Activated naive CD4-positive, alpha-beta T cell treated with anti-CD3 and anti-CD28 coated beads, Interleukin-2, amount 50 U/mL, for 24 hours (primary cell): ENCODE data around the gene BRME1.

Source experiments
- H3K27ac Mint-ChIP-seq: one replicate; pipeline ENCODE4 v1.8.0; 2021; ENCODE audit warnings: mild to moderate bottlenecking, mixed read lengths
- H3K27me3 Mint-ChIP-seq: one replicate; pipeline ENCODE4 v1.8.0; 2021; ENCODE audit warnings: mixed read lengths
- H3K36me3 Mint-ChIP-seq: one replicate; pipeline ENCODE4 v1.8.0; 2021; ENCODE audit warnings: mixed read lengths
- H3K4me1 Mint-ChIP-seq: one replicate; pipeline ENCODE4 v1.8.0; 2021; ENCODE audit warnings: mixed read lengths
- H3K4me3 Mint-ChIP-seq: one replicate; pipeline ENCODE4 v1.8.0; 2021; ENCODE audit warnings: mild to moderate bottlenecking, mixed read lengths
- H3K9me3 Mint-ChIP-seq: one replicate; pipeline ENCODE4 v1.8.0; 2021; ENCODE audit warnings: mixed read lengths

Gene BRME1

GRCh38 chr19:13849991-13850909, 55.7 kb downstream of the BRME1 start:
- peak overlapping the region; percentile 72 for H3K4me3 Mint-ChIP-seq
- H3K36me3 Mint-ChIP-seq: no peaks in the 10 kb centered on the region
- H3K4me1 Mint-ChIP-seq: peaks cover 47% of the 10 kb centered on the region
- H3K27ac Mint-ChIP-seq: peak overlapping the region; percentile 90
- no peaks in the 10 kb centered on the region for H3K27me3 Mint-ChIP-seq
- no peaks in the 10 kb centered on the region for H3K9me3 Mint-ChIP-seq

DNA sequence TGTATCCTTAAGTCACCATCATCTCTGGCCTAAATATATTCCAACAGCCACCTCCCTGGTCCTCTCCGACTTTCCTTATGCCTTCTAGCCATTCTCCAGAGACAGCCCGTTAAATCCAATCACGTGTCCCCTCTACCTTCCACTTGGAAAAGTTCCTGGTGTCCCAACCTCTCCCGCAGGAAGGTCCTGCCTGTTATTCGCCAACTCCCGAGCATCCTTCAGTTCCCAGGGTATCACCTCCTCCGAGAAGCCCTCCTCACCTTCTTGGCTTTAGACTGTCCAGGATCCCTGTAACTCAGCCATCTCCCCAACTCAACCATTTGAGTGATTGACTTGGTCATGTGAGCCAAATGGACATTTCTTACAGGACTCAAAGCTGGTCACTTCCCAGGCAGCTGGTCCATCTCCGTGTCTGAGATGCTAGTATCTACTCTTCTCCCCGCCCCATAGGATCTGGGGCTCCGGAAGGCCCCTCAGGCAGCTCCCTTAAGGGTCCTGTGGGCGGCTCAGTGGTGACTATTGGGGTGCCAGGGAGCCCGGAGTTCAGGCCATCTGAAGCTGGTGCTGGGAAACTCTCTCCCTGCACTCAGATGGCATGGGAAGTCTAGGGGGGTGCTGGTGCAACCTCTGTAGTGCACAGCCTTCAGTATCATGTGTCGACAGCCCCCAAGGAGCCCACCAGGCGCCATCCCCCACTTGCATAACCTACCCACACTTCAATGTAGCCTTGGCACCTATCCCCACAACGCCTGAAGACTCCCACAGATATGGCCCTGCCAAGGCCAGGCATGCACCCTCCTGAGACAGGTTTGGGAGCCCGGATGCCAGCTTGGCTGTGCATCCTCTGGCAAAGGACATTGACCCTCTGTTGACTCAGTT, 56.9 kb downstream of the BRME1 start:
- Mint-ChIP-seq H3K27me3 (no peaks in the 10 kb centered on the region), H3K4me1 (peaks cover 59% of the 10 kb centered on the region), H3K27ac (peak overlapping the region; percentile 94), H3K4me3 (peak overlapping the region; percentile 52), H3K9me3 (no peaks in the 10 kb centered on the region), H3K36me3 (no peaks in the 10 kb centered on the region)

- Mint-ChIP-seq H3K4me1 (peaks cover 65% of the 10 kb centered on the region), H3K27me3 (no peaks in the 10 kb centered on the region), H3K9me3 (no peaks in the 10 kb centered on the region), H3K27ac (no peak overlapping the region), H3K4me3 (no peak overlapping the region), H3K36me3 (no peaks in the 10 kb centered on the region)
Measured at GRCh38 chr19:13848340-13848677, 57.6 kb downstream of the BRME1 start.

DNA sequence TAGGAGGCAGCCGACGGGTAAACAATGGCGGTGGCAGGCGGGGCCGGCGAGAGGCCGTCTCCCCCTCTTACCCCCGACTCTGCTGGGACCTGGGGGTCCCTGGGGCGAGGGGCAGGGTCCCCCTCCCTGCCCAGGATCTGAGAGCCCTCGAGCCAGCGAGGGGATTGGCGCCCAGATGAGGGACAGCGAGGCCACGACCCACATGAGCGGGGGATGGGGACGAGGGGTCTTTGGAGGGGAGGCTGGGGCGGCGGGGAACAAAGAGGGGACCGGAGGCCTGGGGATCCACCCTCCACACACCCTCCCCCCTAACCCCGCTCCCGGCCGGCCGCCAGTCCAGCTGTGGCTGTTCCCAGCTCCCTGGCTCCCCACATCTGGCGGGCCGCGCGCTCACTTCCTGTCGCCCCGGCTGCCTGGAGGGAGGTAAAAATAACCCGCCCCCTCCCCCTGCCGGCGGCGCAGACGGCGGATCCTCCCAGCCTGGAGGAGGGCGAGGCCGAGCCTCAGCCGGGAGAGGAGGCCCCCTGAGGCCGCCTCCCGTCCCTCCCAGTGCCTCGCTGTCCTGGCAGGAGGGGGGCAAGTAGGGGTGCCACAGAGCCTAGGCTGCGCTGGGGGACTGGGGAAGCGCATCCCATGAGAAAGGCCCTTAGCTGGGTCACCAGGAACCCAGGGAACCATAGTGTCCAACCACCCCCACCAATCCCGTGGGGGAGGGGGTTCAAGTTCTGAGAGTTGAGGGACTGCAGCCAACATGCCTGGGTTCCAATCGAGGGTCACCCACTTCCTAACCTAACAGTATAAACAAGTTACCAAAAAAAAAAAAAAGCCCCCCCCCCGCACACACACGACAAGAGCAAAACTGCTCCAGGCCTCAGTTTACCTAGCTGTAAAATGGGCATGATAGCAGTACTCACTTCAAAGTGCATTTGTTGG, 58.2 kb downstream of the BRME1 start:
- Mint-ChIP-seq H3K27me3 (no peaks in the 10 kb centered on the region), H3K27ac (peak overlapping the region; percentile 96), H3K36me3 (no peaks in the 10 kb centered on the region), H3K9me3 (no peaks in the 10 kb centered on the region), H3K4me3 (peak overlapping the region; percentile 90), H3K4me1 (peaks cover 65% of the 10 kb centered on the region)

DNA sequence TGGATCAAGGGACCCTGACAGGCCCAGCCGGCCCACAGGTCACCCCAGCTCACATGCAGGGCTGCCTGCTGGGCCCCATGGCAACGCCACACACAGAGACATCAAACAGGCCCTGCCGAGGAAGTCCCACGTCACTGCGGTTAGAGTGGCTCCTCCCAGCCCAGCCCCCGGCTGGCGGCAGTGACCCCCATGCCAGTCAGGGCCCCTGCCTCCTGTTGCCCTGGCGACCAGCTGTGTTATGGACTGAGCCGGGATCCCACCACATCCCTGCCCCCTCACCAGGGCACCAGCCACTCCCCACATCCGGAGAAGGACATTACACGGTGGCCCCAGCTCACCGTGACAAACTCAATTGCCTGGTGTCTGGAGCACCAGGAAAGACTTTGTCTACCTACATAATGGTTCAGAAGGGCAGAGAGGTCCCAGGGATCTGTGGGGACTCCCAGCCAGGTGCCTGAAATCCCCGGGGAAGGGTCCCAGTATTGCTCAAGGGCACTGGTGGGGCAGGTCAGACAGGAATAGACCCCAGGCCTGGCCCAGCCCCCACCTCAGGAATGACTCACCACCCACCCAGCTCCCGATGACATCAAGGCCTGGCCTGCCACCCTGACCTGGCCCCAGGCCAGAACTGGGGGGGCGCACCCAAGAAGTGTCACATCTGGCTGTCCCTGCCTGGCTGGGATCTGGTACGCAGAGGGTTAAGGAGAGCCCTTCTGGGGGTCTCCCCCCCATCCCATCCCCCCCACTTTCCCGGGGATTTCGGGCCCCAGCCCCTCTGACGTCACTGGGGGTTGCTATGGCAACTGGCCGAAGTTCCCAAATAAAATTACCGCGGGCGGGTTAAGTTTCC, 59.1 kb downstream of the BRME1 start:
- peak overlapping the region; percentile 90 for H3K4me3 Mint-ChIP-seq

GRCh38 chr19:13844130-13844631, 61.7 kb downstream of the BRME1 start:
- Mint-ChIP-seq H3K4me1 (peaks cover 56% of the 10 kb centered on the region), H3K27ac (peak overlapping the region; percentile 12), H3K9me3 (no peaks in the 10 kb centered on the region), H3K36me3 (no peaks in the 10 kb centered on the region), H3K4me3 (peak overlapping the region; percentile 55), H3K27me3 (no peaks in the 10 kb centered on the region)

More for the DNA sequence above, 59.1 kb downstream of the BRME1 start:
- H3K36me3 Mint-ChIP-seq: no peaks in the 10 kb centered on the region
- H3K9me3 Mint-ChIP-seq: no peaks in the 10 kb centered on the region
- no peaks in the 10 kb centered on the region for H3K27me3 Mint-ChIP-seq
- H3K27ac Mint-ChIP-seq: peak overlapping the region; percentile 96
- H3K4me1 Mint-ChIP-seq: peaks cover 65% of the 10 kb centered on the region

DNA sequence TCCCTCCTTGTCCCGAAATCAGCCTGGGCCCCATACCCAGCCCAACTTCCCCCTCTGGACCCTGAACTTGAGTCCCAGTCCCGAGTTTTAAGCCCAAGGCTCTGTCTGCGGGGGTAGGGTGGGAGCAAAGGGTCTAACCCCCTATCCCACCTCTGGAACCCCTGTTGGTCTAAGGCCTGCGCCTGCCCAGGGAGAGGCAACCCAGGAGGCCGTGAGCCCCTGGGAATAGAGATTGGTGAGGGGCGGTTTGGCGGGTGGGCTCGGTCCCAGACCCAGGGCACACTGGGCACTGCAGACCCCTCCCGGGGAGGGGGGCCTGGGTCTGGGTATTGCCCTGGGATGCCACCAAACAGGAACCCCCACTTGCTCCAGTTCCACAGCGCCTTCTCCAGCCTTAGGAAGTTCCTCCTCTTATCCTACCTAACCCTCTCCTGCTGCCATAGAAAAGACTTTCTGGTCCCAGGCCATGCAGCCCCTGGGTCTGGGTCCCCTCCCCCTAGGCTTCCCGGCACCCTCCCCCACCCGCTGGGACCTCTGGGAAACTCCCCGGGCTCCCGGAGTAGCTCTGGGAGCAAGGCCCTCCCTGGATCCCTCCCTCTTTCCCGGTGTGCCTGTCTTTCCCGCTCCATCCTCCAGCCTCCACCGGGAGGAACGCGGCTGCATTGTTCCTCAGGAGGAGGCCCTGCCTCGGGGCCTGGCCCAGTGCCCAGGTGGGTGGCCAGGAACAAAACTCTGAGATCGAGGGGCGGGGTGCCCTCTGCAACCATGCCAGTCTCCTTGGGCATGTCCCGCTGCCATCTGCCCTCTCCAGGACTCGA, 62.6 kb downstream of the BRME1 start:
- H3K36me3 Mint-ChIP-seq: no peaks in the 10 kb centered on the region
- peak overlapping the region; percentile 88 for H3K4me3 Mint-ChIP-seq
- H3K27me3 Mint-ChIP-seq: no peaks in the 10 kb centered on the region
- peaks cover 53% of the 10 kb centered on the region for H3K4me1 Mint-ChIP-seq
- no peaks in the 10 kb centered on the region for H3K9me3 Mint-ChIP-seq
- H3K27ac Mint-ChIP-seq: peak overlapping the region; percentile 82

GRCh38 chr19:13842291-13843103, 63.4 kb downstream of the BRME1 start:
- Mint-ChIP-seq H3K27me3 (no peaks in the 10 kb centered on the region), H3K4me3 (peak overlapping the region; percentile 94), H3K4me1 (peaks cover 53% of the 10 kb centered on the region), H3K9me3 (no peaks in the 10 kb centered on the region), H3K27ac (peak overlapping the region; percentile 82), H3K36me3 (no peaks in the 10 kb centered on the region)

DNA sequence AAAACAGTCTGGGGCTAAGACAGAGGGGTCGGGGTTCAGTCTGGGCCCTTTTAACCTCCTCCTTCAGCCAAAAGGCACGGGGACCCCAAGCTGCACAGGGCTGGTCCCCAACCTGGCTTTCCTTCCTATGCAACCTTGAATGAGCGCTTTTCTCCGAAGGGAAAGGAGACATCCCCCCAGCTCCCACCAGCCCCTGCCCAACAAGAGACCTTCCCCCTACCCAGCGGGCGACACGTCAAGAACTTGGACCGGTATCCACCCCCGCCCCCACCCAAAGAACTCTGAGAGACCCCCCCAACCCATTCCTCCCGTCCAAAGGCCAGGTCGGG, 64.0 kb downstream of the BRME1 start:
- Mint-ChIP-seq H3K4me1 (peaks cover 57% of the 10 kb centered on the region), H3K36me3 (peaks cover 1% of the 10 kb centered on the region), H3K9me3 (no peaks in the 10 kb centered on the region), H3K27ac (peak overlapping the region; percentile 77), H3K4me3 (peak overlapping the region; percentile 94), H3K27me3 (no peaks in the 10 kb centered on the region)

- peak overlapping the region; percentile 92 for H3K27ac Mint-ChIP-seq
- peaks cover 57% of the 10 kb centered on the region for H3K4me1 Mint-ChIP-seq
- peak overlapping the region; percentile 94 for H3K4me3 Mint-ChIP-seq
- peaks cover 1% of the 10 kb centered on the region for H3K36me3 Mint-ChIP-seq
- no peaks in the 10 kb centered on the region for H3K27me3 Mint-ChIP-seq
- H3K9me3 Mint-ChIP-seq: no peaks in the 10 kb centered on the region
Measured at GRCh38 chr19:13841086-13841961, 64.6 kb downstream of the BRME1 start.

- Mint-ChIP-seq H3K27me3 (no peaks in the 10 kb centered on the region), H3K36me3 (peaks cover 3% of the 10 kb centered on the region), H3K4me3 (peak overlapping the region; percentile 94), H3K9me3 (no peaks in the 10 kb centered on the region), H3K27ac (peak overlapping the region; percentile 92), H3K4me1 (peaks cover 53% of the 10 kb centered on the region)
Measured at GRCh38 chr19:13840305-13841085, 65.4 kb downstream of the BRME1 start.

DNA sequence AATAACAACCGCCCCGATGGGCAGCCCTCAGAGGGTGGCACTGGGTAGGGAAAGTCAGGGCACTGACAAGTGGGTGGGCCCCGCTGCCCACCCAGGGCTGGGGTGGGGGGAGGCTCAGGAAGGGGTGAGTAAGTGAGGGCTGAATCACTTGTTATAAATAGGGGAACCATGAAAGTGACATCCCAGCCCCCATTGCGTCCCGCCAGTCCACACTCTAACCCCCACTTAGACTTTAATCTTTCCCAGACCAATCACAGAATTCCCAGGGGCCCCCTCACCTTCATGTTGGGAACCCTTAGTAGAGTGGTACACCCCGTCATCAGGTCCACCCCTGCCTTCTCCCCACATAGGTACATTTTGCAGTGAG, 66.0 kb downstream of the BRME1 start:
- Mint-ChIP-seq H3K27me3 (no peaks in the 10 kb centered on the region), H3K27ac (peak overlapping the region; percentile 92), H3K4me1 (peaks cover 48% of the 10 kb centered on the region), H3K4me3 (peak overlapping the region; percentile 94), H3K36me3 (peaks cover 3% of the 10 kb centered on the region), H3K9me3 (no peaks in the 10 kb centered on the region)
